Osteocyte (in vitro differentiated cells): Measurements from ENCODE around the gene ACKR1. TPM values are rescaled to one million over a fixed set of nuclear protein-coding genes. Genes with fewer than 3 reads are reported as not detected.

Experiments
- DNase-seq: peaks from one replicate; pipeline ENCODE4 v3.0.0; 2021; ENCODE audit warnings: mixed read lengths; ENCODE audit not compliant: unreplicated experiment; ENCODE audit errors: extremely low spot score
- H3K27ac Mint-ChIP-seq: one replicate; pipeline ENCODE4 v1.8.0; 2021; ENCODE audit warnings: mild to moderate bottlenecking, mixed read lengths; ENCODE audit not compliant: unreplicated experiment
- H3K27me3 Mint-ChIP-seq: one replicate; pipeline ENCODE4 v1.8.0; 2021; ENCODE audit warnings: mixed read lengths; ENCODE audit not compliant: unreplicated experiment
- H3K36me3 Mint-ChIP-seq: one replicate; pipeline ENCODE4 v1.8.0; 2021; ENCODE audit warnings: mixed read lengths; ENCODE audit not compliant: unreplicated experiment
- H3K4me1 Mint-ChIP-seq: one replicate; pipeline ENCODE4 v1.8.0; 2021; ENCODE audit warnings: mixed read lengths; ENCODE audit not compliant: unreplicated experiment
- H3K4me3 Mint-ChIP-seq: one replicate; pipeline ENCODE4 v1.8.0; 2021; ENCODE audit warnings: mild to moderate bottlenecking, moderate library complexity, mixed read lengths; ENCODE audit not compliant: unreplicated experiment
- H3K9me3 Mint-ChIP-seq: one replicate; pipeline ENCODE4 v1.8.0; 2021; ENCODE audit warnings: mixed read lengths; ENCODE audit not compliant: unreplicated experiment
- CTCF ChIP-seq: fragments of 200-600 bp; sonication (generic); IDR thresholded peaks from 2 replicates; pipeline ENCODE4 v1.5.0; 2021; ENCODE audit warnings: antibody characterized with exemption, mild to moderate bottlenecking, moderate library complexity
- total RNA-seq: library from RNA; stranded (reverse); gene quantifications from 2 replicates; pipeline ENCODE4 v1.2.1, GENCODE V29; 2021

The ACKR1 gene
- total RNA-seq, 1 donor from 2014 or later, result not detected

- no peak for TF ChIP-seq CTCF
- H3K36me3 Mint-ChIP-seq, result no peaks in the 10 kb centered on the region
- no peak overlapping the region for H3K27ac Mint-ChIP-seq
- H3K9me3 Mint-ChIP-seq, result no peaks in the 10 kb centered on the region
- no peaks in the 10 kb centered on the region for H3K27me3 Mint-ChIP-seq
- no peaks in the 10 kb centered on the region for H3K4me1 Mint-ChIP-seq
- H3K4me3 Mint-ChIP-seq, result no peak overlapping the region
- no peak for DNase-seq
Observed at GRCh38 chr1:159222075-159222865, 17.6 kb downstream of the ACKR1 start.

- no peaks in the 10 kb centered on the region for H3K4me1 Mint-ChIP-seq
Observed at GRCh38 chr1:159223004-159223403, 18.3 kb downstream of the ACKR1 start.

GRCh38 chr1:159228554-159228953 is 23.9 kb downstream of the ACKR1 start:
- no peak overlapping the region for H3K4me3 Mint-ChIP-seq
- DNase-seq, result no peak
- no peaks in the 10 kb centered on the region for H3K4me1 Mint-ChIP-seq
- H3K27ac Mint-ChIP-seq, result no peak overlapping the region
- no peaks in the 10 kb centered on the region for H3K27me3 Mint-ChIP-seq
- no peak for TF ChIP-seq CTCF
- H3K9me3 Mint-ChIP-seq, result no peaks in the 10 kb centered on the region
- no peaks in the 10 kb centered on the region for H3K36me3 Mint-ChIP-seq

More at GRCh38 chr1:159223004-159223403, 18.3 kb downstream of the ACKR1 start:
- no peaks in the 10 kb centered on the region for H3K36me3 Mint-ChIP-seq
- H3K27me3 Mint-ChIP-seq, result no peaks in the 10 kb centered on the region
- no peak overlapping the region for H3K27ac Mint-ChIP-seq
- H3K9me3 Mint-ChIP-seq, result no peaks in the 10 kb centered on the region
- no peak for DNase-seq
- no peak for TF ChIP-seq CTCF
- no peak overlapping the region for H3K4me3 Mint-ChIP-seq

GRCh38 chr1:159229260-159229885 is 24.7 kb downstream of the ACKR1 start:
- H3K4me1 Mint-ChIP-seq, result no peaks in the 10 kb centered on the region
- no peak for DNase-seq

More at GRCh38 chr1:159229260-159229885, 24.7 kb downstream of the ACKR1 start:
- Mint-ChIP-seq H3K27ac (no peak overlapping the region), H3K36me3 (no peaks in the 10 kb centered on the region), H3K27me3 (no peaks in the 10 kb centered on the region), H3K4me3 (no peak overlapping the region), H3K9me3 (no peaks in the 10 kb centered on the region)
- no peak for TF ChIP-seq CTCF
